HG02870 (cell line): ENCODE measurements around the gene IER5.

Experiments used
- ATAC-seq: cut with Tn5 transposase; IDR thresholded peaks from one replicate; pipeline ENCODE4 v1.9.1; 2021; ENCODE audit warnings: mild to moderate bottlenecking, moderate library complexity; ENCODE audit not compliant: unreplicated experiment

IER5 gene

GRCh38 chr1:181095763-181096184 is 7.3 kb downstream of the IER5 start:
- no peak for ATAC-seq

GRCh38 chr1:181097242-181097641 is 8.7 kb downstream of the IER5 start:
- ATAC-seq, result no peak

- ATAC-seq, result peak; percentile 56
Observed at GRCh38 chr1:181099152-181100014, 10.9 kb downstream of the IER5 start.

GRCh38 chr1:181100015-181100905 is 11.8 kb downstream of the IER5 start:
- no peak for ATAC-seq

- ATAC-seq, result no peak
Observed at GRCh38 chr1:181100934-181101333, 12.4 kb downstream of the IER5 start.

GRCh38 chr1:181101581-181102226 is 13.2 kb downstream of the IER5 start:
- no peak for ATAC-seq

- no peak for ATAC-seq
Observed at GRCh38 chr1:181102841-181103240, 14.3 kb downstream of the IER5 start.

GRCh38 chr1:181103399-181103798 is 14.9 kb downstream of the IER5 start:
- no peak for ATAC-seq

- ATAC-seq, result peak; percentile 7
Observed at GRCh38 chr1:181104042-181104789, 15.7 kb downstream of the IER5 start.

GRCh38 chr1:181104790-181105133 is 16.3 kb downstream of the IER5 start:
- ATAC-seq, result no peak

GRCh38 chr1:181105134-181106021 is 16.9 kb downstream of the IER5 start:
- peak; percentile 72 for ATAC-seq

GRCh38 chr1:181106022-181106312 is 17.5 kb downstream of the IER5 start:
- ATAC-seq, result no peak

- ATAC-seq, result no peak
Observed at GRCh38 chr1:181106479-181106878, 18.0 kb downstream of the IER5 start.

- no peak for ATAC-seq
Observed at GRCh38 chr1:181107711-181108110, 19.2 kb downstream of the IER5 start.

- no peak for ATAC-seq
Observed at GRCh38 chr1:181108304-181108867, 19.9 kb downstream of the IER5 start.

- ATAC-seq, result no peak
Observed at GRCh38 chr1:181110013-181110412, 21.5 kb downstream of the IER5 start.

GRCh38 chr1:181111559-181111958 is 23.1 kb downstream of the IER5 start:
- no peak for ATAC-seq

- no peak for ATAC-seq
Observed at GRCh38 chr1:181112071-181112929, 23.8 kb downstream of the IER5 start.
